T-cell (primary cell): ENCODE measurements around the gene CELF2. TPM values are rescaled to one million over a fixed set of nuclear protein-coding genes. Genes with fewer than 3 reads are reported as not detected.
A peak's percentile ranks its signal among the peaks of the same experiment; 100 is the strongest.

Experiments
- ATAC-seq, 4 experiments: fragments of 200-7000 bp in 3 of 4; fragments of 150-1000 bp in 1 of 4; cut with Tn5 transposase; replicated peaks in 1 of 4; 1 replicate in 3 of 4; 2 replicates in 1 of 4; pipeline ENCODE4 v1.10.0; 2021; ENCODE audit warnings: moderate library complexity in 3 of 4, mild to moderate bottlenecking in 2 of 4, moderate number of reproducible peaks in 1 of 4
- CTCF ChIA-PET, 2 donors: fragments of 300-600 bp; sonication (Branson Sonifier 250); formaldehyde crosslinking; loops; one replicate each; lab custom pipeline; 2022; ENCODE audit warnings: antibody characterized with exemption in 2 of 2; lab: Charles Lee
- POLR2A ChIA-PET, 2 donors: fragments of 300-600 bp; sonication (Branson Sonifier 250); formaldehyde crosslinking; loops; one replicate each; lab custom pipeline; 2022; ENCODE audit warnings: antibody characterized with exemption in 2 of 2; lab: Charles Lee
- DNase-seq, 35 experiments: peaks; one replicate each; pipeline versions ENCODE4 v3.0.0 to v3.0.0-alpha.2; 2013 to 2023
- H3K27ac ChIP-seq: one replicate; pipeline ENCODE4 v1.5.1; 2013; ENCODE audit warnings: low read length
- H3K27me3 ChIP-seq, 2 experiments: replicated peaks in 1 of 2; 1 replicate in 1 of 2; 2 replicates in 1 of 2; pipeline versions ENCODE4 v1.6.1 to v1.7.0; 2013; ENCODE audit warnings: low read length in 1 of 2, mixed read lengths in 1 of 2; ENCODE audit not compliant: control insufficient read depth in 2 of 2, insufficient read depth in 2 of 2; ENCODE audit errors: extremely low read depth in 1 of 2
- H3K36me3 ChIP-seq, 2 donors: 1 replicate in 1 of 2; 2 replicates in 1 of 2; pipeline versions ENCODE4 v1.6.1 to v1.7.0; 2013; ENCODE audit warnings: low read length in 1 of 2; ENCODE audit not compliant: control insufficient read depth in 2 of 2, insufficient read depth in 1 of 2; ENCODE audit errors: extremely low read depth in 1 of 2
- H3K4me1 ChIP-seq, 2 experiments: 1 replicate in 1 of 2; 2 replicates in 1 of 2; pipeline versions ENCODE4 v1.6.1 to v1.7.0; 2013; ENCODE audit warnings: low read length in 2 of 2, mixed read lengths in 1 of 2; ENCODE audit not compliant: insufficient read depth in 2 of 2, control insufficient read depth in 1 of 2; ENCODE audit errors: extremely low read depth in 1 of 2
- H3K4me3 ChIP-seq, 2 donors: 1 replicate in 1 of 2; 2 replicates in 1 of 2; pipeline versions ENCODE4 v1.5.1 to v1.7.0; 2013; ENCODE audit warnings: mild to moderate bottlenecking in 2 of 2, low read length in 1 of 2, moderate library complexity in 1 of 2; ENCODE audit not compliant: control insufficient read depth in 1 of 2; ENCODE audit errors: extremely low read depth in 1 of 2
- H3K9me3 ChIP-seq: 2 replicates; pipeline ENCODE4 v1.7.0; 2013
- H3K27ac Mint-ChIP-seq, 2 donors: one replicate each; pipeline ENCODE4 v1.8.0; 2020 to 2021; ENCODE audit warnings: mild to moderate bottlenecking in 2 of 2, mixed read lengths in 2 of 2
- H3K27me3 Mint-ChIP-seq, 2 donors: one replicate each; pipeline ENCODE4 v1.8.0; 2021 to 2022; ENCODE audit warnings: mixed read lengths in 2 of 2
- H3K36me3 Mint-ChIP-seq: one replicate; pipeline ENCODE4 v1.8.0; 2021; ENCODE audit warnings: mixed read lengths
- H3K4me1 Mint-ChIP-seq, 3 donors: one replicate each; pipeline ENCODE4 v1.8.0; 2020 to 2022; ENCODE audit warnings: mixed read lengths in 3 of 3, mild to moderate bottlenecking in 1 of 3
- H3K4me3 Mint-ChIP-seq, 3 donors: one replicate each; pipeline ENCODE4 v1.8.0; 2020 to 2022; ENCODE audit warnings: mild to moderate bottlenecking in 3 of 3, mixed read lengths in 3 of 3, moderate library complexity in 3 of 3
- H3K9me3 Mint-ChIP-seq, 3 donors: one replicate each; pipeline ENCODE4 v1.8.0; 2020 to 2022; ENCODE audit warnings: mixed read lengths in 3 of 3
- WGBS: methylation state at CpG from one replicate; pipeline ENCODE4 v1.1.5; 2013; ENCODE audit warnings: missing lambda C conversion rate; ENCODE audit not compliant: insufficient coverage; 5-methylcytosine and 5-hydroxymethylcytosine counted together
- total RNA-seq, 35 experiments: library from RNA in 6 of 35; stranded (reverse) in 6 of 35; fragments of 120-200 nt in 1 of 35; gene quantifications; one replicate each; pipeline versions ENCODE4 v1.2.1 to v1.2.4 and lab custom pipeline; 2013 to 2026

Gene CELF2
- total RNA-seq, 5 donors from 2014 or later (not counting 1 experiment from before 2014, with no cell fraction given) = 149 to 225 (median 166) TPM

GRCh38 chr10:11276449-11276990 is 258.8 kb downstream of the CELF2 start:
- H3K4me3 Mint-ChIP-seq = no peak overlapping the region
- CTCF ChIA-PET = no interaction called here
- no peak for ATAC-seq

GRCh38 chr10:11279314-11279713 is 261.6 kb downstream of the CELF2 start:
- ChIA-PET POLR2A (no interaction called here), CTCF (interaction anchor here in 1 of 2 donors (1.0 kb wide), 1 partner anchor 9 kb away, joined by 4 read pairs; no protein-coding TSS in a partner anchor)
- no peak for ATAC-seq
- no peak overlapping the region for H3K4me3 Mint-ChIP-seq
- no peaks in the 10 kb centered on the region for H3K9me3 ChIP-seq
- peaks cover 0 to 23% of the 10 kb centered on the region in 2 experiments for H3K4me1 ChIP-seq
- H3K27me3 Mint-ChIP-seq = no peaks in the 10 kb centered on the region
- no peak overlapping the region for H3K27ac Mint-ChIP-seq
- H3K27ac ChIP-seq = no peak overlapping the region
- peaks cover 15 to 33% (median 19%) of the 10 kb centered on the region in 3 donors for H3K4me1 Mint-ChIP-seq
- H3K36me3 ChIP-seq = peaks cover 33 to 90% of the 10 kb centered on the region in 2 donors
- DNase-seq = no peak
- no peaks in the 10 kb centered on the region for H3K27me3 ChIP-seq
- no CpG with 5 or more reads among the region's 7 CpGs for WGBS
- peaks cover 56% of the 10 kb centered on the region for H3K36me3 Mint-ChIP-seq
- no peak overlapping the region for H3K4me3 ChIP-seq
- H3K9me3 Mint-ChIP-seq = no peaks in the 10 kb centered on the region

More at GRCh38 chr10:11276449-11276990, 258.8 kb downstream of the CELF2 start:
- no peaks in the 10 kb centered on the region for H3K27me3 Mint-ChIP-seq
- Histone ChIP-seq H3K27me3 (no peaks in the 10 kb centered on the region), H3K27ac (no peak overlapping the region), H3K4me1 (peaks cover 0 to 12% of the 10 kb centered on the region in 2 experiments), H3K9me3 (no peaks in the 10 kb centered on the region), H3K36me3 (peaks cover 34 to 97% of the 10 kb centered on the region in 2 donors), H3K4me3 (no peak overlapping the region)
- POLR2A ChIA-PET = no interaction called here
- peaks cover 27 to 44% (median 32%) of the 10 kb centered on the region in 3 donors for H3K4me1 Mint-ChIP-seq
- 85% methylated on average over 9 of the region's 10 CpGs for WGBS
- DNase-seq = no peak
- peak overlapping the region in 1 of 2 donors; percentile 27 for H3K27ac Mint-ChIP-seq
- H3K36me3 Mint-ChIP-seq = peaks cover 75% of the 10 kb centered on the region
- H3K9me3 Mint-ChIP-seq = no peaks in the 10 kb centered on the region

GRCh38 chr10:11280187-11280932 is 262.7 kb downstream of the CELF2 start:
- Mint-ChIP-seq H3K27me3 (no peaks in the 10 kb centered on the region), H3K27ac (peak overlapping the region in 1 of 2 donors; percentile 12), H3K36me3 (peaks cover 48% of the 10 kb centered on the region), H3K4me3 (no peak overlapping the region), H3K9me3 (no peaks in the 10 kb centered on the region), H3K4me1 (peaks cover 15 to 30% (median 16%) of the 10 kb centered on the region in 3 donors)
- ATAC-seq (peak in 1 of 4 experiments; percentile 27), DNase-seq (no peak)
- ChIA-PET CTCF (no interaction called here), POLR2A (interaction anchor here in 1 of 2 donors (0.6 kb wide), 1 partner anchor 19 kb away, joined by 3 read pairs; no protein-coding TSS in a partner anchor)
- 98% methylated on average over 17 of the region's 25 CpGs for WGBS
- H3K36me3 ChIP-seq = peaks cover 32 to 88% of the 10 kb centered on the region in 2 donors
- H3K27ac ChIP-seq = no peak overlapping the region
- H3K9me3 ChIP-seq = no peaks in the 10 kb centered on the region
- H3K4me1 ChIP-seq = peaks cover 0 to 25% of the 10 kb centered on the region in 2 experiments
- no peak overlapping the region for H3K4me3 ChIP-seq
- no peaks in the 10 kb centered on the region for H3K27me3 ChIP-seq

GRCh38 chr10:11282156-11282555 is 264.5 kb downstream of the CELF2 start:
- CTCF ChIA-PET = interaction anchor here in 1 of 2 donors (0.6 kb wide), 1 partner anchor 169 kb away, joined by 3 read pairs; no protein-coding TSS in a partner anchor
- H3K27ac Mint-ChIP-seq = peak overlapping the region; percentile 57 to 68

GRCh38 chr10:11282661-11283060 is 265.0 kb downstream of the CELF2 start:
- Histone ChIP-seq H3K36me3 (peaks cover 28 to 88% of the 10 kb centered on the region in 2 donors), H3K27ac (peak overlapping the region; percentile 26), H3K4me3 (no peak overlapping the region), H3K27me3 (no peaks in the 10 kb centered on the region), H3K4me1 (peaks cover 0 to 25% of the 10 kb centered on the region in 2 experiments), H3K9me3 (no peaks in the 10 kb centered on the region)
- H3K4me1 Mint-ChIP-seq = peaks cover 23 to 35% (median 24%) of the 10 kb centered on the region in 3 donors
- no peaks in the 10 kb centered on the region for H3K27me3 Mint-ChIP-seq
- H3K27ac Mint-ChIP-seq = peak overlapping the region; percentile 57 to 68
- 99% methylated on average over 7 of the region's 8 CpGs for WGBS
- ChIA-PET POLR2A (interaction anchor here in 1 of 2 donors (0.6 kb wide), 1 partner anchor 70 kb away, joined by 3 read pairs; no protein-coding TSS in a partner anchor), CTCF (no interaction called here)
- ATAC-seq (no peak), DNase-seq (no peak)
- no peaks in the 10 kb centered on the region for H3K9me3 Mint-ChIP-seq
- peaks cover 51% of the 10 kb centered on the region for H3K36me3 Mint-ChIP-seq
- H3K4me3 Mint-ChIP-seq = no peak overlapping the region

More at GRCh38 chr10:11282156-11282555, 264.5 kb downstream of the CELF2 start:
- peaks cover 23 to 37% (median 25%) of the 10 kb centered on the region in 3 donors for H3K4me1 Mint-ChIP-seq
- no peak overlapping the region for H3K4me3 ChIP-seq
- H3K27ac ChIP-seq = peak overlapping the region; percentile 18
- no peaks in the 10 kb centered on the region for H3K9me3 ChIP-seq
- DNase-seq = no peak
- H3K4me1 ChIP-seq = peaks cover 0 to 25% of the 10 kb centered on the region in 2 experiments
- peaks cover 28 to 88% of the 10 kb centered on the region in 2 donors for H3K36me3 ChIP-seq
- peaks cover 51% of the 10 kb centered on the region for H3K36me3 Mint-ChIP-seq
- no peak overlapping the region for H3K4me3 Mint-ChIP-seq
- no peaks in the 10 kb centered on the region for H3K27me3 Mint-ChIP-seq
- H3K9me3 Mint-ChIP-seq = no peaks in the 10 kb centered on the region
- ATAC-seq = no peak
- H3K27me3 ChIP-seq = no peaks in the 10 kb centered on the region
- POLR2A ChIA-PET = interaction anchor here in 1 of 2 donors (0.6 kb wide), 2 partner anchors 50 to 69 kb away, joined by 3 to 8 read pairs; no protein-coding TSS in a partner anchor
- WGBS = 95% methylated on average over 6 of the region's 9 CpGs
